ENCODE results near the gene NSD1.

Gene NSD1

DNA sequence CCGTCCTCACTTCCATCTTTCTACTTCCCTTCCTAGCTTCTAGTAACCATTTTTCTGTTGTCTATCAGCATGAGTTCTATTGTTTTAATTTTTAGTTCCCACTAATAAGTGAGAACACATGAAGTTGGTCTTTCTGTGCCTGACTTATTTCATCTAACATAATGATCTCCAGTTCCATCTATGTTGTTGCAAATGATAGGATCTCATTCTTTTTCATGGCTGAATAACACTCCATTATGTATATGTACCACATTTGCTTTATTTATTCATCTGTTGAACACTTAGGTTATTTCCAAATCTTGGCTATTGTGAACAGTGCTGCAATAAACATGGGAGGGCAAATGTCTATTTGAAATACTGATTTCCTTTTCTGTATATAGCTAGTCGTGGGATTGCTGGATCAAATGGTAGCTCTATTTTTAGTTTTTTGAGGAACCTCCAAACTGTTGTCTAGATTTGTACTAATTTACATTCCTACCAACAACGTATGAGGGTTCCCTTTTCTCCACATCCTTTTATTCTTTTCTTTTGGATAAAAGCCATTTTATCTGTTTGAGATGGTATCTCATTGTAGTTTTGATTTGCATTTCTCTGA lies 50.3 kb downstream of the NSD1 start:
- H3K36me3 ChIP-seq (ENCODE audit: control insufficient read depth, insufficient read depth, low read length) = peaks cover 34% of the 10 kb centered on the region
- 100% methylated on average over 1 of the region's 3 CpGs; no CpG with 5 or more reads in 1 of the 2 experiments for WGBS, 2 experiments (ENCODE audit: insufficient coverage in 2 of 2)
- H3K27ac ChIP-seq (ENCODE audit: low read depth, low read length, severe bottlenecking) = no peak overlapping the region
- no peak overlapping the region for H3K4me3 ChIP-seq (ENCODE audit: extremely low read depth, insufficient read depth, low read length, poor library complexity, severe bottlenecking)
- H3K9me3 ChIP-seq (ENCODE audit: control insufficient read depth, low read length) = no peaks in the 10 kb centered on the region
- peaks cover 4% of the 10 kb centered on the region for H3K4me1 ChIP-seq (ENCODE audit: control insufficient read depth, insufficient read depth, low read length, poor library complexity, severe bottlenecking)

DNA sequence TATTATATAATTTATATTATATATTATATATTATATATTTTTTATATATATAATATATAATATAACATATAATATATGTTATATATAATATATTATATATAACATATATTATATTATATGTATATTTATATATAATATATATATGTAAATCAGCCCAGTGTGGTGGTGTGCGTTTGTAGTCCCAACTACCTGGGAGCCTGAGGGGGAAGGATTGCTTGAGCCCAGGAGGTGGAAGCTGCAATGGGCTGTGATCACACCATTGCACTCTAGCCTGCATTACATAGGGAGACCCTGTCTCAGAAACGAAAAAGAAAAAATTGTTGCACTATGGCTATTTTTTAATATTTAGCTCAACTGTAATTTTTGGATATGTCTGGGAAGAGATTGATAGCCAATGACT lies 52.4 kb downstream of the NSD1 start:
- no peaks in the 10 kb centered on the region for H3K9me3 ChIP-seq (ENCODE audit: control insufficient read depth, low read length)
- H3K4me1 ChIP-seq (ENCODE audit: control insufficient read depth, insufficient read depth, low read length, poor library complexity, severe bottlenecking) = peaks cover 4% of the 10 kb centered on the region
- peaks cover 26% of the 10 kb centered on the region for H3K36me3 ChIP-seq (ENCODE audit: control insufficient read depth, insufficient read depth, low read length)
- no CpG with 5 or more reads among the region's 2 CpGs for WGBS, 2 experiments (ENCODE audit: insufficient coverage in 2 of 2)
- no peak overlapping the region for H3K4me3 ChIP-seq (ENCODE audit: extremely low read depth, insufficient read depth, low read length, poor library complexity, severe bottlenecking)
- no peak overlapping the region for H3K27ac ChIP-seq (ENCODE audit: low read depth, low read length, severe bottlenecking)

DNA sequence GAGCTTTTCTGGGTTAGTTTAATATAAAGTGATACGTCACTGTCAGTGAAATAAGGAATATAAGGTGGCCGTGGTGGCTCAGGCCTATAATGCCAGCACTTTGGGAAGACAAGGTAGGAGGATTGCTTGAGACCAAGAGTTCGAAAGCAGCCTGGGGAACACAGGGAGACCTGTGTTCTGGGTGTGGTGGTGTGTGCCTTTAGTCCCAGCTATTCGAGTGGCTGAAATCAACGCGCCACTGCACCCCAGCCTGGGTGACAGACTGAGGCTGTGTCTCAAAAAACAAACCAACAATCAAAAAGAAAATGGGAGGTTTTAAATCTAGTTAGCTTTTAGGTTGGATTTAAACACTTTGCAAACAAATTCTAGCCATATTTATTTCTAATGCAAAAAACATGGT lies 53.1 kb downstream of the NSD1 start:
- Histone ChIP-seq H3K4me3 (ENCODE audit: extremely low read depth, insufficient read depth, low read length, poor library complexity, severe bottlenecking) (no peak overlapping the region), H3K9me3 (ENCODE audit: control insufficient read depth, low read length) (no peaks in the 10 kb centered on the region), H3K4me1 (ENCODE audit: control insufficient read depth, insufficient read depth, low read length, poor library complexity, severe bottlenecking) (peaks cover 4% of the 10 kb centered on the region), H3K36me3 (ENCODE audit: control insufficient read depth, insufficient read depth, low read length) (peaks cover 22% of the 10 kb centered on the region), H3K27ac (ENCODE audit: low read depth, low read length, severe bottlenecking) (no peak overlapping the region)
- 96 to 100% methylated on average over 2 to 3 of the region's 6 CpGs for WGBS, 2 experiments (ENCODE audit: insufficient coverage in 2 of 2)

DNA sequence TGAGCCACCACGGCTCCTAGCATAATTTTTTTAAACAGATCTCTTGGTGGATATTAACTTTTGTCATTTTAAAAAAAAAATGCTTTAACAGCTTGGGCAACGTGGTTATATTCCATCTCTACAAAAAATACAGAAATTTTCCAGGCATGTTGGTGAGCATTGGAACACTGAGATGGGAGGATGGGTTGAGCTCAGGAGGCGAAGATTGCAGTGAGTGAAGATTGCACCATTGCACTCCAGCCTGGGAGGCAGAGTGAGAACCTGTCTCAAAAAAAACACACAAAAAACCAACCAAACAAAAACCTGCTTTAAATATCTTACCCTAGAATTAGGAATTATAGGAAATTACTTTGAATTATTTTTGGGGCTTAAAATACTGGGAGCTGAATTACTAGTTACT lies 55.2 kb downstream of the NSD1 start:
- no peak overlapping the region for H3K27ac ChIP-seq (ENCODE audit: low read depth, low read length, severe bottlenecking)
- peaks cover 38% of the 10 kb centered on the region for H3K36me3 ChIP-seq (ENCODE audit: control insufficient read depth, insufficient read depth, low read length)
- no peaks in the 10 kb centered on the region for H3K9me3 ChIP-seq (ENCODE audit: control insufficient read depth, low read length)
- H3K4me3 ChIP-seq (ENCODE audit: extremely low read depth, insufficient read depth, low read length, poor library complexity, severe bottlenecking) = no peak overlapping the region
- H3K4me1 ChIP-seq (ENCODE audit: control insufficient read depth, insufficient read depth, low read length, poor library complexity, severe bottlenecking) = peaks cover 4% of the 10 kb centered on the region
- WGBS, 2 experiments (ENCODE audit: insufficient coverage in 2 of 2) = no CpG with 5 or more reads among the region's 3 CpGs

DNA sequence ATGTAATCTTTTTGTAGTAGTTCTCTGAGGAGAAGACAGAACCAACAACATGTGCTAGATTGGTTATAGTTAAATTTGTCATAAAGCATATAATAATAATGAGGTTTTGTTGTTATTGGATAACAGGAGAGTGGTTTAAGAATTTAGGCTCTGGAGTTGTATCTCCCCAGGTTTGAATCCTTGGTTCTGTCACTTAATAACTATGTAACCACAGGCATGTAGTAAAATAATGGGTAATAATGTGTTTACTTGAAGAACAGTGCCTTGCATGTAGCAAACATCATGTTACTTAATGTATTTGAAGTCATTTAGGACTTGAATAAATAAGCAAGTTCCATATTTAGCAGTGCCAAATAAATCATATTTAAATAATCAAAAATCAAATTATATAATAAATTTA lies 55.8 kb downstream of the NSD1 start:
- H3K36me3 ChIP-seq (ENCODE audit: control insufficient read depth, insufficient read depth, low read length) = peaks cover 38% of the 10 kb centered on the region
- H3K4me1 ChIP-seq (ENCODE audit: control insufficient read depth, insufficient read depth, low read length, poor library complexity, severe bottlenecking) = peaks cover 4% of the 10 kb centered on the region
- no peak overlapping the region for H3K27ac ChIP-seq (ENCODE audit: low read depth, low read length, severe bottlenecking)
- H3K4me3 ChIP-seq (ENCODE audit: extremely low read depth, insufficient read depth, low read length, poor library complexity, severe bottlenecking) = no peak overlapping the region
- H3K9me3 ChIP-seq (ENCODE audit: control insufficient read depth, low read length) = no peaks in the 10 kb centered on the region

GRCh38 chr5:177189965-177190364 lies 56.4 kb downstream of the NSD1 start:
- Histone ChIP-seq H3K4me3 (ENCODE audit: extremely low read depth, insufficient read depth, low read length, poor library complexity, severe bottlenecking) (no peak overlapping the region), H3K9me3 (ENCODE audit: control insufficient read depth, low read length) (no peaks in the 10 kb centered on the region), H3K4me1 (ENCODE audit: control insufficient read depth, insufficient read depth, low read length, poor library complexity, severe bottlenecking) (peaks cover 10% of the 10 kb centered on the region), H3K36me3 (ENCODE audit: control insufficient read depth, insufficient read depth, low read length) (peaks cover 41% of the 10 kb centered on the region), H3K27ac (ENCODE audit: low read depth, low read length, severe bottlenecking) (peak overlapping the region; percentile 5)
- 88 to 91% methylated on average over 4 of the region's 4 CpGs for WGBS, 2 experiments (ENCODE audit: insufficient coverage in 2 of 2)

GRCh38 chr5:177194268-177194667 lies 60.7 kb downstream of the NSD1 start:
- peaks cover 65% of the 10 kb centered on the region for H3K36me3 ChIP-seq (ENCODE audit: control insufficient read depth, insufficient read depth, low read length)
- no peak overlapping the region for H3K4me3 ChIP-seq (ENCODE audit: extremely low read depth, insufficient read depth, low read length, poor library complexity, severe bottlenecking)
- WGBS, 2 experiments (ENCODE audit: insufficient coverage in 2 of 2) = no CpG with 5 or more reads among the region's 3 CpGs
- no peaks in the 10 kb centered on the region for H3K9me3 ChIP-seq (ENCODE audit: control insufficient read depth, low read length)
- peaks cover 17% of the 10 kb centered on the region for H3K4me1 ChIP-seq (ENCODE audit: control insufficient read depth, insufficient read depth, low read length, poor library complexity, severe bottlenecking)
- H3K27ac ChIP-seq (ENCODE audit: low read depth, low read length, severe bottlenecking) = peak overlapping the region; percentile 81

DNA sequence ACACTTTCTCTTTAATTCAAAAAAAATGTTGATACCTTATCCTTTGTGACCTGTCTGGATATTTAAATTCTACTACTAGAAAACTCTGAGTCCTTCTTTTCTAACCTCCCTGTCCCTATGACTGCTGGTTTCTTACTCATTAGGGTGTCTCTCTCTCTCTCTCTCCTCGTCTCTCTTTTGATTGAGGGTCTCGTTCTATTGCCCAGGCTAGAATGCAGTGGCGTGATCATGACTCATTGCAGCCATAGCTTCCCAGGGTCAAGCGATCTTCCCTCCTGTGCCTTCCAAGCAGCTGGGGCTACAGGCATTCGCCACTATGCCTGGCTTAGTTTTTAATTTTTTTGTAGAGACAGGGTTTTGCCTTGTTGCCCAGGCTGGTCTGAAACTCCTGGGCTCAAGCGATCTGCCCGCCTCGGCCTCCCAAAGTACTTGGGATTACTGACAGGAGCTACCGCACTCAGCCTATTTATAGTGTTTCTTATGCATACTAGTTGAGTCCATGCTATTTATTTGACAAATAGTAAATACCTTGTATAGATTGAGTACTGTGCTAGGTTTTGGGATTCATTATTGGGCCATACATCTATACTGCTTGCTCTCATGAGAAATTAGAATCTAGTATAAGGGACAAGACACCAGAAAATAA lies 61.9 kb downstream of the NSD1 start:
- H3K36me3 ChIP-seq (ENCODE audit: control insufficient read depth, insufficient read depth, low read length) = peaks cover 76% of the 10 kb centered on the region
- H3K4me1 ChIP-seq (ENCODE audit: control insufficient read depth, insufficient read depth, low read length, poor library complexity, severe bottlenecking) = peaks cover 17% of the 10 kb centered on the region
- WGBS, 2 experiments (ENCODE audit: insufficient coverage in 2 of 2) = 91 to 93% methylated on average over 5 of the region's 9 CpGs
- H3K9me3 ChIP-seq (ENCODE audit: control insufficient read depth, low read length) = no peaks in the 10 kb centered on the region
- H3K4me3 ChIP-seq (ENCODE audit: extremely low read depth, insufficient read depth, low read length, poor library complexity, severe bottlenecking) = no peak overlapping the region
- H3K27ac ChIP-seq (ENCODE audit: low read depth, low read length, severe bottlenecking) = peak overlapping the region; percentile 69

DNA sequence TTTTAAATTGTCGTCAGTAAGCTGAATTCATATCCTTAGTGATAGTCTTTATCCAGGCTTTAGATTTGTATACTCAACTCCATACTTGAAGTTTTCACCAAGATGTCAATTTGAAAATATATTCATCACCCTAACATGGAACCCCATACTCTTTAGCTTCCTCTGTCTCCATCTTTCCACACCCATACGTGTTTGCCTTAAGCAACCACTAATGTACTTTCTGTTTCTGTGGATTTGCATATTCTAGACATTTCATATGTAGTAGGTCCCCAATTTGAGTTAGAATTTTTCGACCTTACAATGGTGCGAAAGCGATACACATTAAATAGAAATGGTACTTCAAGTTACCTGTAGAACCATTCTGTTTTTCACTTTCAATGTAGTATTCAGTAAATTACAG lies 65.2 kb downstream of the NSD1 start:
- Histone ChIP-seq H3K9me3 (ENCODE audit: control insufficient read depth, low read length) (no peaks in the 10 kb centered on the region), H3K36me3 (ENCODE audit: control insufficient read depth, insufficient read depth, low read length) (peaks cover 82% of the 10 kb centered on the region), H3K27ac (ENCODE audit: low read depth, low read length, severe bottlenecking) (no peak overlapping the region), H3K4me3 (ENCODE audit: extremely low read depth, insufficient read depth, low read length, poor library complexity, severe bottlenecking) (no peak overlapping the region), H3K4me1 (ENCODE audit: control insufficient read depth, insufficient read depth, low read length, poor library complexity, severe bottlenecking) (peaks cover 17% of the 10 kb centered on the region)
- 91% methylated on average over 1 of the region's 5 CpGs; no CpG with 5 or more reads in 1 of the 2 experiments for WGBS, 2 experiments (ENCODE audit: insufficient coverage in 2 of 2)

- no peak overlapping the region for H3K27ac ChIP-seq (ENCODE audit: low read depth, low read length, severe bottlenecking)
- H3K4me1 ChIP-seq (ENCODE audit: control insufficient read depth, insufficient read depth, low read length, poor library complexity, severe bottlenecking) = no peaks in the 10 kb centered on the region
- no peaks in the 10 kb centered on the region for H3K9me3 ChIP-seq (ENCODE audit: control insufficient read depth, low read length)
- peaks cover 91% of the 10 kb centered on the region for H3K36me3 ChIP-seq (ENCODE audit: control insufficient read depth, insufficient read depth, low read length)
- 93 to 96% methylated on average over 9 of the region's 9 CpGs for WGBS, 2 experiments (ENCODE audit: insufficient coverage in 2 of 2)
- H3K4me3 ChIP-seq (ENCODE audit: extremely low read depth, insufficient read depth, low read length, poor library complexity, severe bottlenecking) = no peak overlapping the region
Observed at GRCh38 chr5:177204281-177204680, 70.7 kb downstream of the NSD1 start.

DNA sequence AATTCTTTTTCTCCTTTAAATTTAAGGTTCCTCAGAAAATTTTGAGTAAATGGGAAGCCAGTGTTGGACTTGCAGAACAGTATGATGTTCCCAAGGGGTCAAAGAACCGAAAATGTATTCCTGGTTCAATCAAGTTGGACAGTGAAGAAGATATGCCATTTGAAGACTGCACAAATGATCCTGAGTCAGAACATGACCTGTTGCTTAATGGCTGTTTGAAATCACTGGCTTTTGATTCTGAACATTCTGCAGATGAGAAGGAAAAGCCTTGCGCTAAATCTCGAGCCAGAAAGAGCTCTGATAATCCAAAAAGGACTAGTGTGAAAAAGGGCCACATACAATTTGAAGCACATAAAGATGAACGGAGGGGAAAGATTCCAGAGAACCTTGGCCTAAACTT lies 76.0 kb downstream of the NSD1 start:
- Histone ChIP-seq H3K36me3 (ENCODE audit: control insufficient read depth, insufficient read depth, low read length) (peaks cover 96% of the 10 kb centered on the region), H3K9me3 (ENCODE audit: control insufficient read depth, low read length) (no peaks in the 10 kb centered on the region), H3K4me3 (ENCODE audit: extremely low read depth, insufficient read depth, low read length, poor library complexity, severe bottlenecking) (no peak overlapping the region), H3K4me1 (ENCODE audit: control insufficient read depth, insufficient read depth, low read length, poor library complexity, severe bottlenecking) (no peaks in the 10 kb centered on the region), H3K27ac (ENCODE audit: low read depth, low read length, severe bottlenecking) (no peak overlapping the region)
- WGBS, 2 experiments (ENCODE audit: insufficient coverage in 2 of 2) = 95 to 100% methylated on average over 3 to 4 of the region's 4 CpGs
